Nephron (organoid): Measurements from ENCODE around the gene PHAF1.

Experiments used
- H3K27ac Mint-ChIP-seq, 3 experiments: 2 replicates each; pipeline ENCODE4 v1.8.0; 2020; ENCODE audit warnings: mixed read lengths in 3 of 3, mild to moderate bottlenecking in 2 of 3, moderate library complexity in 1 of 3
- H3K27me3 Mint-ChIP-seq: 2 replicates; pipeline ENCODE4 v1.8.0; 2021; ENCODE audit warnings: low read depth, mild to moderate bottlenecking, moderate library complexity, mixed read lengths
- H3K36me3 Mint-ChIP-seq: 2 replicates; pipeline ENCODE4 v1.8.0; 2020; ENCODE audit warnings: low read depth, mixed read lengths
- H3K4me1 Mint-ChIP-seq: 2 replicates; pipeline ENCODE4 v1.8.0; 2020; ENCODE audit warnings: mixed read lengths
- H3K4me3 Mint-ChIP-seq, 3 experiments: 2 replicates each; pipeline ENCODE4 v1.8.0; 2020; ENCODE audit warnings: mild to moderate bottlenecking in 3 of 3, mixed read lengths in 3 of 3, moderate library complexity in 2 of 3
- H3K9me3 Mint-ChIP-seq: 2 replicates; pipeline ENCODE4 v1.8.0; 2020; ENCODE audit warnings: mixed read lengths
- TF ChIP-seq, protein P1 (sequence below), 3 experiments: fragments of 200-600 bp; sonication (generic); IDR thresholded peaks; one replicate each; pipeline ENCODE4 v1.5.0; 2021; ENCODE audit warnings: antibody characterized with exemption in 3 of 3; ENCODE audit not compliant: unreplicated experiment in 3 of 3

The PHAF1 gene

DNA sequence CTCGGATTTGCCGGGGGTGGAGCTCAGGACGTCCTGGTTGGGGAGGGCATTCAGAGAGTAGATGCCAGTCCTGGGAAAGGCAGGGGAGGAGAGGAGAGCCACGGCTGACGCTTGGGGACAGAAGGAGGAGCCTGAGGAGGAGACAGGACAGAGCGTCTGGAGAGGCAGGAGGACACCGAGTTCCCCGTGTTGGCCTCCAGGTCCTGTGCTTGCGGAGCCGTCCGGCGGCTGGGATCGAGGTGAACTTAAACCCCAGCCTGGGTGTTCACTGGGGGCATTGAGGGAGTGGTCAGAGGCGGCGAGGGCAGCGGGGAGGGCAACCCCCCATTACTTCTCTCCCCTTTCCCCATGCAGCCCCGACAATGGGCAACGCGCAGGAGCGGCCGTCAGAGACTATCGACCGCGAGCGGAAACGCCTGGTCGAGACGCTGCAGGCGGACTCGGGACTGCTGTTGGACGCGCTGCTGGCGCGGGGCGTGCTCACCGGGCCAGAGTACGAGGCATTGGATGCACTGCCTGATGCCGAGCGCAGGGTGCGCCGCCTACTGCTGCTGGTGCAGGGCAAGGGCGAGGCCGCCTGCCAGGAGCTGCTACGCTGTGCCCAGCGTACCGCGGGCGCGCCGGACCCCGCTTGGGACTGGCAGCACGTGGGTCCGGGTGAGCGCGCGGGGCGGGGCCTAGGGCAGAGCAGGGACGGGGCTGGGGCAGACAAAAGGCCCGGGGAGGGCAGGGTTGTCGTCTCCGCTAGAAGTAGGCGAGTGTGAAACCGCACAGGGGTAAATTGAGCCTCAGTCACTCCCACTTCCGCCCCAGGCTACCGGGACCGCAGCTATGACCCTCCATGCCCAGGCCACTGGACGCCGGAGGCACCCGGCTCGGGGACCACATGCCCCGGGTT lies 64.3 kb downstream of the PHAF1 start:
- Mint-ChIP-seq H3K4me3 (peak overlapping the region; percentile 82 to 85 (median 82)), H3K27ac (peak overlapping the region in 1 of 3 experiments; percentile 18), H3K27me3 (peaks cover 71% of the 10 kb centered on the region), H3K4me1 (peaks cover 47% of the 10 kb centered on the region), H3K36me3 (peaks cover 20% of the 10 kb centered on the region), H3K9me3 (no peaks in the 10 kb centered on the region)
- TF ChIP-seq, protein P1, sequence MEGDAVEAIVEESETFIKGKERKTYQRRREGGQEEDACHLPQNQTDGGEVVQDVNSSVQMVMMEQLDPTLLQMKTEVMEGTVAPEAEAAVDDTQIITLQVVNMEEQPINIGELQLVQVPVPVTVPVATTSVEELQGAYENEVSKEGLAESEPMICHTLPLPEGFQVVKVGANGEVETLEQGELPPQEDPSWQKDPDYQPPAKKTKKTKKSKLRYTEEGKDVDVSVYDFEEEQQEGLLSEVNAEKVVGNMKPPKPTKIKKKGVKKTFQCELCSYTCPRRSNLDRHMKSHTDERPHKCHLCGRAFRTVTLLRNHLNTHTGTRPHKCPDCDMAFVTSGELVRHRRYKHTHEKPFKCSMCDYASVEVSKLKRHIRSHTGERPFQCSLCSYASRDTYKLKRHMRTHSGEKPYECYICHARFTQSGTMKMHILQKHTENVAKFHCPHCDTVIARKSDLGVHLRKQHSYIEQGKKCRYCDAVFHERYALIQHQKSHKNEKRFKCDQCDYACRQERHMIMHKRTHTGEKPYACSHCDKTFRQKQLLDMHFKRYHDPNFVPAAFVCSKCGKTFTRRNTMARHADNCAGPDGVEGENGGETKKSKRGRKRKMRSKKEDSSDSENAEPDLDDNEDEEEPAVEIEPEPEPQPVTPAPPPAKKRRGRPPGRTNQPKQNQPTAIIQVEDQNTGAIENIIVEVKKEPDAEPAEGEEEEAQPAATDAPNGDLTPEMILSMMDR (IDR thresholded peaks at IDR 0.05; ENCODE audit: unreplicated experiment in 3 of 3): peak in 1 of 3 experiments; percentile 14

GRCh38 chr16:67174706-67175231 lies 65.0 kb downstream of the PHAF1 start:
- H3K36me3 Mint-ChIP-seq: peaks cover 21% of the 10 kb centered on the region
- peaks cover 64% of the 10 kb centered on the region for H3K27me3 Mint-ChIP-seq
- H3K9me3 Mint-ChIP-seq: no peaks in the 10 kb centered on the region
- peak overlapping the region in 1 of 3 experiments; percentile 13 for H3K4me3 Mint-ChIP-seq
- no peak overlapping the region for H3K27ac Mint-ChIP-seq
- TF ChIP-seq, protein P1 (IDR thresholded peaks at IDR 0.05; ENCODE audit: unreplicated experiment in 3 of 3): no peak
- peaks cover 40% of the 10 kb centered on the region for H3K4me1 Mint-ChIP-seq

DNA sequence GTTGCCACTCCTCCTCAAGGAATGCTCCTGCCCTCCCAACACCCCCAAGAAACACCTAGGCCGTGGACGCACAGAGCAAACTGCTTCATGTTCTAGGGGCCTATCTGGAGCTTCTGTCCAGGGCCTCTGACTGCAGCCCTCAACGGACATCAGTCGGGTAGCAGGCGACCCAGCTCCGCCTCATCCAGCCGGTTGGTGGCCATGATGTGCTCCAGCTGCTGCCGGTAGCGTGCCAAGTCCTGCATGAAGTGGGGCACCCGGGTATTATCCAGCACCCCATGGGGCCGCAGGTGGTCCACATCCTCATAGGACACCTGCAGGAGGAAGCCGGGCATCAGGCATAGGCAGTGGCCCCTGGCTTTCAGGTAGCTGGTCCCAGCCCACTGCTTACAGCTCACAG lies 66.9 kb downstream of the PHAF1 start:
- peaks cover 49% of the 10 kb centered on the region for H3K27me3 Mint-ChIP-seq
- H3K4me3 Mint-ChIP-seq: peak overlapping the region; percentile 29 to 47 (median 40)
- peaks cover 21% of the 10 kb centered on the region for H3K36me3 Mint-ChIP-seq
- H3K27ac Mint-ChIP-seq: no peak overlapping the region
- H3K9me3 Mint-ChIP-seq: no peaks in the 10 kb centered on the region
- peaks cover 28% of the 10 kb centered on the region for H3K4me1 Mint-ChIP-seq
- TF ChIP-seq, protein P1 (IDR thresholded peaks at IDR 0.05; ENCODE audit: unreplicated experiment in 3 of 3): no peak

DNA sequence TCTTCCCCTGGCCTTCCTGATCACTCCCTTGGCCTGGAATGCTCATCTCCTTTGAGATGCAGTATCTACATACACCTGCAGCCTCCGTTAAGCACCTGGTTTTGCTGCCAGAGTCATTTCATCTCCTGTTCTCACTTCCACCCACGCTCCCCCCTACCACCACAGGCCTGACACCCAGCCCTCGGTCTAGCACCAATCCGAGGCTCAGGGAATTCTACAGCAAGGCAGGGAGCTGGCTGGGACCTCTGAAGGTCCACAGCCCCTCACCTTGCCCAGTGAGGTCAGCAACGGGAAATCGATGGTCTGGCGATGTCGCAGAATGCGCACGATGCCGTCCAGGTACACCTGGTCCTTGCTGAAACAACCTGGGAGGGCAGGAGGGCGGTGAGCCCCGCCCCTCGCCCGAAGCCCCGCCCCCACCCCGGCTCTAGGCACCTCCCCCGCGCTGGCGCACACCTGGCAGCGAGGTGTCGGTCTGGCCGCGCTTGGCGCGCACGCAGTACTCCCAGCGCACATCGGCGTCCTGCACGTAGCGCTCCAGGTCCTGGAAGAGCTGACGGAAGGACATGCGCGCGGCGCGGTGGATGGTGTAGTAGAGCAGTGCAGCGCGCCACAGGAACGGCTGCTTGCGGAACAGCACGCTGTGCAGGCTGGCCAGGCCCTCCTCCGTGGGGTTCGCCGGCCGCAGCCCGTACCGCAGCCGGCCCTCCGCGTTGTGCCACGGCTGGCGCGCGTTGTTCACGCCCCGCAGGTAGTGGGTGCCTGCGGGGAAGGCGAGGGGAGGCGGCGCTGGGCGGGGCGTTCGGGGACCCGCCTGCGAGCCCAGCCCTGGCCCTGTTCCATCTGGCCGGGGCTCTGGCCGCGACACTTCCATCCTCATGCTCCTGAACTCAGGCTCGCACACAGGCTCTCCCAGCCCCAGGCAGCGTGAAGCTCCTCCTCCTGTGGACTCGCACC lies 68.3 kb downstream of the PHAF1 start:
- Mint-ChIP-seq H3K36me3 (peaks cover 21% of the 10 kb centered on the region), H3K27ac (no peak overlapping the region), H3K9me3 (no peaks in the 10 kb centered on the region), H3K4me3 (peak overlapping the region; percentile 59 to 66 (median 63)), H3K27me3 (peaks cover 37% of the 10 kb centered on the region), H3K4me1 (peaks cover 27% of the 10 kb centered on the region)
- TF ChIP-seq, protein P1 (IDR thresholded peaks at IDR 0.05; ENCODE audit: unreplicated experiment in 3 of 3): no peak

DNA sequence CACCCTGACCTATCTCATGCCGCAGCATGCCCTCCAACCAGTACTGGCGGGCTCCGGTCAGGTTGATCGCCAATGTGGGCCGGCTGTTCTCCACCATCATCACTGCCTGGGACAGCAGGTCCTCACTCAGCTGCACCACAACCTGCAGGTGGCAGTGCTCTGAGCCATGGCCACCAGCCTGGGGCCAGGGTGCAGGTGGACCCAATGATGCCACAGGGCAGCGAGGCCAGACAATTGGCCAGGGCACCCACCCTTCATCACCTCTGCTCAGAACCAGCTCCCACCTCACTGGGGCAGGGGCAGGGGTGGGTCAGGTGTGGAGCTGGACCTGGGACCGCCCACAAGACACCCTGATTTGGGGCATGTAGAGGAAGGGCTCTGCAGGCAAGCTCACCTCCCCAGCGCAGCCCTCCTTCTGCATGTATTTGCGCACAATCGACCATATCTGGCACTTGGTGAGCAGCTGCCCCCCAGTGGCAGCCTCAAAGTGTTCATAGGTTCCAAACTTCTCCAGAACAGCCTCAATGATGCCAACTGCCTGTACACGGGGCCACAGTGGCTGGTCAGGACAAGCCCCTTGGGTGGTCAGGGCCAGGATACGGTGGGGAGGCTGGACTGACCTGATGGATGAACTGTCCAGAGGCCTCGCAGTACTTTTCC lies 69.8 kb downstream of the PHAF1 start:
- H3K9me3 Mint-ChIP-seq: no peaks in the 10 kb centered on the region
- H3K27me3 Mint-ChIP-seq: peaks cover 25% of the 10 kb centered on the region
- H3K27ac Mint-ChIP-seq: no peak overlapping the region
- TF ChIP-seq, protein P1 (IDR thresholded peaks at IDR 0.05; ENCODE audit: unreplicated experiment in 3 of 3): peak in 1 of 3 experiments; percentile 18
- H3K4me3 Mint-ChIP-seq: peak overlapping the region in 2 of 3 experiments; percentile 31 to 34
- peaks cover 16% of the 10 kb centered on the region for H3K4me1 Mint-ChIP-seq
- H3K36me3 Mint-ChIP-seq: peaks cover 21% of the 10 kb centered on the region
